Activated CD4-positive, alpha-beta T cell treated with anti-CD3 and anti-CD28 coated beads, Interleukin-2, amount 50 U/mL, for 4 hours (primary cell): Measurements from ENCODE around the gene ADGRF5.
"Not testable (repeated sequence)": the region's sequence is repeated elsewhere in the genome, so short reads cannot be mapped to it uniquely, and the experiment has no call there.

ENCODE experiments used
- DNase-seq, 2 experiments: peaks; one replicate each; pipeline ENCODE4 v3.0.0-alpha.2; 2020

The ADGRF5 gene

GRCh38 chr6:46893648-46894047, 28.1 kb downstream of the ADGRF5 start:
- DNase-seq: no peak

DNA sequence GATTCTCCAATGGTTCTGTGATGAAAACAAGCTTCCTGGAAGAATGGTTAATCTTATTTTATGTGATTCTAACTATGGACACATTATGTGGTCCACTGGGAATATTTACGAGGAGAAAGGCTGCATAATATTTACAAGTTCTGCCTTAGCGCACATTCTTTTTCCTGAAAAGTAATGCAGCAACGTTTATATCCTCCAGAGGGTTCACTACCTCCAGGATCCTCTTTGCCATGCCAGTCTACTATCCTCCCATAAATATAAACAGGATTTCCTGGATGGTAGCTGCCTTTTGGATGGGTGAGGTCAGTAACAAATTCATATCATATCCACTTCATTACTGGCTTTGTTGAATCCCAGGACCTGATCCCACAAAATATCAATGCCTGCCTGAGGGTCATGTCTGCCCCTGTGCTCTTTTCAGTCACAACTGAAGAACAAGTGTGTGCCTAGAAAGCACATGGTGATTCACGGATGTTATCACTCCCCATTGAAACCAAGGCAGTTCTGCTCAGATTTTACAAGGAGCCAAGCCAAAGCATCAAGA, 30.4 kb downstream of the ADGRF5 start:
- DNase-seq: no peak

- no peak for DNase-seq
Observed at GRCh38 chr6:46888578-46888977, 33.2 kb downstream of the ADGRF5 start.

GRCh38 chr6:46888031-46888430, 33.7 kb downstream of the ADGRF5 start:
- DNase-seq: no peak

DNA sequence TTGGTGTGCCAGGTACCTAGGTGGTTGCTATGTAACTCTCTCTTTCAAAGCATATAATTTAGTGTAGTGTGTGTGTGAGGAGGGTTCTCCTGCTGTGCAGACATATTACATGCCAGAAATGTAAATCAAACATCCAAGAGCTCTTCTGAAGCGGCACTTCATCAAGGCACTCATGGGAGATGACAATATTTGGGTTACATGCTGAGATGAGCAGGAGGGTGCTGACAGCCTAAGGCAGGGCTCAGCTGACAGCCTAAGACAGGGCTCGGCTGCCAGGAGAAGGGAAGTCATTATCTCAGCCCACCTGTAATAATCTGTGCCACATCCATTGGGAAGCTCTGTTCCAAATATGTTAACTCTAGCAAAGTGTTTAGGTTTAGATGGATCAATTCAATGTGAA, 39.1 kb downstream of the ADGRF5 start:
- DNase-seq: no peak

GRCh38 chr6:46879003-46879402, 42.7 kb downstream of the ADGRF5 start:
- DNase-seq: no peak

- DNase-seq: no peak
Observed at GRCh38 chr6:46876126-46876525, 45.6 kb downstream of the ADGRF5 start.

- DNase-seq: no peak
Observed at GRCh38 chr6:46867411-46867810, 54.3 kb downstream of the ADGRF5 start.

DNA sequence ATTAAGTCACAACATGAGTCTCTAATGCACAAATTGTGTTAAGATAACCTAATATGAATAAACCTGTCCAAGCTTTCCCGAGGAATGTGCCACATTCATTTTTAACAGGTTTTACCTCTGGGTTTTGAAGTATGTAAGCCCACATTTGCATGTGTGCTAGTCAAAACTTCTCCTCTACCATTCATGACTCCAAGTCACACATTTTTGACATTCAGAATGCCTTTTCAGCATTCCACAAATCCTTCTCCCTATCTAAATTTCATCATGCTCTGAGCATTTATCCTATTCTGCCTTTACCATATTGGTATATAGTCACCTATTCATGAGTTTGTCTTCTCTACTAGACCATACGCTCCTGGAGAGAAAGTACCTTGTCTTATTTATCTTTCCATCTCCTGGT, 56.5 kb downstream of the ADGRF5 start:
- DNase-seq: no peak

DNA sequence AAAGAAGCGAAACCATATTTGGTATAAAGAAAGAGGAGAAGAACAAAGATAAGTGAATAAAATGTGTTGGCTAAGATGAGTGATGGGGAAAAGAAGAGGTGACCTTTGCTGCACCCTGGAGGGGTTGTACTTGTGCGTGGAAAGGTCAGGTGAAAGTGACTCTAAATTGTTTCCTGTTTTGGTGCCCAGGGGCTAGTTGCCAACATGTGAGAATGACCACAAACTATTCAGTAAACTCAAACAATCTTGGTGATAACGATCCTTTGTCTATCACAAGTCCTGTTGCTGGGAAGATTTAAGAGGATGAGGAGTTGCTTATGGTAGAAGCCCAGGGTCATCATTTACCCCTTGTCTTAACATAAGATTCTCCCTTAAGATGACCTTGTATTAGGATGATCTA, 57.9 kb downstream of the ADGRF5 start:
- no peak for DNase-seq

DNA sequence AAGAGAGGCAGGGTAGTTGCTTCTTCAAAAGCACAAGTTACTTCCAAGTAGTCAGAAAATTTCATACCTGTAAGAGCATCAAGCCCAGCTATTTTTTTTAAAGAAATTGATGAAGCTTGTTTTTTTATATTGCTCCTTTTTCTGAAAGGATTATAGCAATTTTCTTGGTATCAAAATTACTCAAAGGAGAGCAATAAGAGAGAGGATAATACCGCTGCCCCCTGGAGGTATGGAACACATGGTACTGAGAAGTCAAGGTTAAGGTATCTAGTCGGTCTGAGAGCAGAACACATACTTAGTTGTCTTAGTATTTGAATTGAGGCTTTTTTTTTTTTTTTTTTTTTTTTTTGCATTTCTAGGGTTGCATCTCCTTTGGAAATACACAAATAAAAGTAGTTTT, 59.4 kb downstream of the ADGRF5 start:
- no peak for DNase-seq

GRCh38 chr6:46855966-46856365, 65.8 kb downstream of the ADGRF5 start:
- not testable (repeated sequence) for DNase-seq

DNA sequence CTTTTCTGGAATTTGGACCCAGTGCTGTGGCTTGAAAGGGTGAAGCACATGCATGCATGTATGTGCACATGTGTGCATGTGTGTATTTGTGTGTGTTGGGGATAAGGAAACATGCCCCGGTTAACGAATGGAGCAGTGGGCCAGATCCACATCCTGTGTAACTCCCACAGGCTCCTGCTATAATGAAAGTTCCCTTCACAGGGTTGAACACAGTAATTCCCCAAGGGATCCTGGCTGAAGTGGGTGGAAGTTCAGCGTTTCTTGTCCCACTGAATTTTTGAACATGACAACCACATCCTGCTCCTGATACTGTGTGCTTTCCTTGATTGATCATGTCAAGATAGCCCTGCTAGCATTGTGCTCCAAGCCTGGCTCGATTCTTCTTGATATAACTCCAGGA, 70.2 kb downstream of the ADGRF5 start:
- DNase-seq: not testable (repeated sequence)

GRCh38 chr6:46850792-46851191, 70.9 kb downstream of the ADGRF5 start:
- DNase-seq: no peak

DNA sequence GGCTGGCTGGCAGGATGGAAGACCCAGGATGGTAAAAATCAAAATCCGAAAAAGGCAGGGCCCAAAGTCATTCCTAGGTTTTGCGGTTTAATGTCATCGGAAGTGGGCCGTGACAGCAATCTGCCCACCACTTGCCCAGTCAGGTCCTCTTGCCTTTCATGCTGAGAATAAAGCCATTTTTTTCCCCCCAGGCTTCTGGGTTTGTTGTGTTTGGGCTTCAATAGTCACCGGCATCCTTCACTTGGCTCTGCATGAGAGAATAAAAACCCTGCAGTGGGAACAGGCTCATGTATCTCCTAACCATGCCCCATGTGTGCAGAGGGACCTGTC, 72.4 kb downstream of the ADGRF5 start:
- DNase-seq: no peak

- peak; percentile 11 to 18 for DNase-seq
Observed at GRCh38 chr6:46848684-46849360, 72.9 kb downstream of the ADGRF5 start.

- DNase-seq: no peak
Observed at GRCh38 chr6:46845126-46845525, 76.6 kb downstream of the ADGRF5 start.

DNA sequence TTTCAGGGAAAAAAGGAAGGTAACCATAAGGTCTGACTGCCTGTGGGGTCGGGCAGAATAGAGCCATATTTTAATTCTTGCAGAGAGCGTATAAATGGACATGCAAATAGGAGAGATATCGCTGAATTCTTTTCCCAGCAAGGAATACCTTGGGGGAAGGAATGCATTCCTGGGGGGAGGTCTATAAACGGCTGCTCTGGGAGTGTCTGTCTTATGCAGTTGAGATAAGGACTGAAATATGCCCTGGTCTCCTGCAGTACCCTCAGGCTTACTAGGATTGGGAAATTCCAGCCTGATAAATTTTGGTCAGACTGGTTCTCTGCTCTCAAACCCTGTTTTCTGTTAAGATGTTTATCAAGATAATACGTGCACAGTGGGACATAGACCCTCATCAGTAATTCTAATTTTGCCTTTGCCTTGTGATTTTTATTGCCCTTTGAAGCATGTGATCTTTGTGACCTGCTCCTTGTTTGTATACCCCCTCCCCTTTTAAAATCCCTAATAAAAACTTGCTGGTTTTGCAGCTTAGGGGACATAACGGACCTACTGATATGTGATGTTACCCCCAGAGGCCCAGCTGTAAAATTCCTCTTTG, 79.4 kb downstream of the ADGRF5 start:
- not testable (repeated sequence) for DNase-seq

- no peak for DNase-seq
Observed at GRCh38 chr6:46838033-46838432, 83.7 kb downstream of the ADGRF5 start.

- not testable (repeated sequence) for DNase-seq
Observed at GRCh38 chr6:46834991-46835390, 86.7 kb downstream of the ADGRF5 start.

DNA sequence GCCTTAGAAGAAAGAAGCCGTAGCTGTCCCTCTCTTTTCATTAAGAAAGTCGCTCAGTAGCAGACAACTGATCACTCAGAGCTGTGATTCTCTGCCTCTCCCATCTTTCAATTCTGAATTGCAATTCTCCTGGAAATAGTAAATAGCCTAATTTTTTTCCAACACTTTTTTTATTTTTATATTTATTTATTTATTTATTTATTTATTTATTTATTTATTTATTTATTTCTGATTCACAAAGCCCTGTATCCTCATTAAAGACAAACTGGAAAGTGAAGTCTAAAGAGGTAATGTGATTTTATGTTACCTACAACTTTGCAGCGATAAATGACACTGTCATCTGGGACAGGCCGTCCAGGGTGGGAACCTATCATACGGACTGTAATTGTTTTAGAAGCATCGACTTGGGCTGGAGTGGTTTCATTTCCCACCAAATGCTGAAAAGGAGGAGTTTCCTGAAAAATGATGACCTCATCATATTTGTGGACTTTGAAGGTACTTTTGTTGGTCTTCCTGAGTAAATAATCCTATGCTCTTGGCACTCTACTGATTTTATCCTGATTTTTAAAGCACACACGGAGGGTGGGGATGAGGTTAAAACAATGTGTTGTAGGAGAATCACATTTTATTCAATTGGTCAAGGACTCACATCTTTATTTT, 87.4 kb downstream of the ADGRF5 start:
- not testable (repeated sequence) for DNase-seq

DNA sequence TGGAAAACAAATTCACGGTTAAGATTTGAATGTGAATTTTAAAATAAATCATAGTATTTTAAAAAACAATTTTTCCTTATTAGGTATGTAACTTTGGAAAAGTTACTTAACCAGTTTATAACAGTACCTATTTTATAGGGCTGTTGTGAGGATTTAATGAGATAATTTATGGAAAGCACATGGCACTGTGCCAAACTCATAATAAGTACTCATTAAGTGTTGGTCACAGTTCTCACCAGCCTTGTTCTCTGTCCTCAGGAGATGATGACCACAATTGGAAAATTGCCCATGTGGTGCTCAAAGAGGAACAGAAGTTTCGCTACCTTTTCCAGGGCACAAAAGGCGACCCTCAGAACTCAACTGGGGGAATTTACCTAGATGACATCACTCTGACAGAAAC, 88.9 kb downstream of the ADGRF5 start:
- no peak for DNase-seq

GRCh38 chr6:46828939-46829338, 92.8 kb downstream of the ADGRF5 start:
- DNase-seq: no peak

GRCh38 chr6:46821458-46821881, 100.3 kb downstream of the ADGRF5 start:
- no peak for DNase-seq
